Natural killer cell (primary cell): Measurements from ENCODE around the gene BCAS1. TPM values are rescaled to one million over a fixed set of nuclear protein-coding genes. Genes with fewer than 3 reads are reported as not detected.
A peak's percentile ranks its signal among the peaks of the same experiment; 100 is the strongest.

ENCODE experiments used
- ATAC-seq, 3 donors: fragments of 150-1000 bp in 2 of 3; fragments of 200-7000 bp in 1 of 3; cut with Tn5 transposase; 1 replicate in 1 of 3; 2 replicates in 2 of 3; pipeline ENCODE4 v1.10.0; 2021; ENCODE audit warnings: mild to moderate bottlenecking in 2 of 3, moderate library complexity in 2 of 3
- DNase-seq, 2 donors: peaks; one replicate each; pipeline versions ENCODE4 v3.0.0 to v3.0.0-alpha.2; 2013 to 2021; ENCODE audit warnings: mixed read lengths in 1 of 2
- H3K27ac ChIP-seq: one replicate; pipeline ENCODE4 v1.5.1; 2013; ENCODE audit warnings: mild to moderate bottlenecking, low read length
- H3K27me3 ChIP-seq: one replicate; pipeline ENCODE4 v1.6.1; 2013; ENCODE audit warnings: low read length; ENCODE audit not compliant: control insufficient read depth, insufficient read depth
- H3K36me3 ChIP-seq: one replicate; pipeline ENCODE4 v1.6.1; 2013; ENCODE audit warnings: low read length; ENCODE audit not compliant: control insufficient read depth, insufficient read depth
- H3K4me1 ChIP-seq: one replicate; pipeline ENCODE4 v1.6.1; 2013; ENCODE audit warnings: low read length; ENCODE audit not compliant: control insufficient read depth, insufficient read depth
- H3K4me3 ChIP-seq: one replicate; pipeline ENCODE4 v1.5.1; 2013; ENCODE audit warnings: low read length
- H3K9me3 ChIP-seq: one replicate; pipeline ENCODE4 v1.6.1; 2013; ENCODE audit warnings: low read length; ENCODE audit not compliant: control insufficient read depth, insufficient read depth
- H3K27ac Mint-ChIP-seq, 2 donors: one replicate each; pipeline ENCODE4 v1.8.0; 2022; ENCODE audit warnings: mild to moderate bottlenecking in 2 of 2, mixed read lengths in 2 of 2, moderate library complexity in 1 of 2
- H3K27me3 Mint-ChIP-seq, 2 donors: one replicate each; pipeline ENCODE4 v1.8.0; 2022; ENCODE audit warnings: low read depth in 2 of 2, mixed read lengths in 2 of 2
- H3K36me3 Mint-ChIP-seq: one replicate; pipeline ENCODE4 v1.8.0; 2022; ENCODE audit warnings: mixed read lengths
- H3K4me1 Mint-ChIP-seq, 2 donors: one replicate each; pipeline ENCODE4 v1.8.0; 2022; ENCODE audit warnings: mixed read lengths in 2 of 2
- H3K4me3 Mint-ChIP-seq: one replicate; pipeline ENCODE4 v1.8.0; 2022; ENCODE audit warnings: mild to moderate bottlenecking, moderate library complexity, mixed read lengths
- H3K9me3 Mint-ChIP-seq, 2 donors: one replicate each; pipeline ENCODE4 v1.8.0; 2022; ENCODE audit warnings: mixed read lengths in 2 of 2
- WGBS: methylation state at CpG from one replicate; pipeline ENCODE4 v1.1.7; 2013; ENCODE audit warnings: missing lambda C conversion rate; ENCODE audit not compliant: insufficient coverage; 5-methylcytosine and 5-hydroxymethylcytosine counted together
- intact Hi-C: fragments of 100-400 bp; cut with micrococcal nuclease; formaldehyde crosslinking; loops from one replicate; pipeline ENCODE4 v1.14.2; 2022
- total RNA-seq, 4 donors: library from RNA; stranded (reverse); fragments of 120-200 nt in 1 of 4; gene quantifications; one replicate each; pipeline versions ENCODE4 v1.2.3 to v1.2.4, GENCODE V29; 2013 to 2022
- TF ChIP-seq, protein P1 (sequence below): fragments of 200-600 bp; IDR thresholded peaks from one replicate; pipeline ENCODE4 v1.8.0; 2022; ENCODE audit warnings: antibody characterized with exemption

BCAS1 gene
- total RNA-seq, 3 donors from 2014 or later (not counting 1 experiment from before 2014, with no cell fraction given): 0.31 to 1.2 (median 0.68) TPM

DNA sequence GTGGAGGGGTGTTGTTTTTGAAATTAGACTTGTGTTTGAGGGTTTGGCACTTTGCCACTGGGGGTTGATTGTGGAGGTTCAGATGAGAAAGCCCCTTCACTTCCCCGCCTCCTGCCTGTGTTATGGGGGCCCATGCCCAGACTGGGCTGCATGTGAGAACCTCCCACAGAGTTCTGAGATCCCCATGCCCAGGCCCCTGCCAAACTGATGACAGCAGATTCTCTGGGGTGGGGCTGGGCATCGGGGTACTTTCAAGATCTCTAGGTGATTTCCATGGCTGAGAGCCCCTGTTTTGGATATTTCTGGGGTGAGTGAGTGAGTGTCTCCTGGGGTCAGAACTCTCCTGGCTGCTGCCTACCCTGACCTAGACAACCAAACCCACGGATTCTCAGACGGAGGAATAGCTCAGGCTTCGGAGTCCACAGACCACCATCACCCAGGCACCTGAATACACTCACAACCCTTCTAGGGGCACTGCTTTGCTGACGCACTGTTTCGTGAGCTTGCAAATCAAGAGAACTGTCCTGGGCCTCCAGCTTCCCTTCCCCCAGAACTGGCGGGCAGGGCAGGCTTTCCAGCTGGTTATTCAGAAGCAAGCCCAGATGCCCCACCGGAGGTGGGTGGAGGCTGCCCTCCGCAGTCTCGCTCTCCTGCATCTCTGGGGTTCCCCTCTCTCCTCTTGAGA is 6.3 kb downstream of the BCAS1 start:
- Histone ChIP-seq H3K9me3 (no peaks in the 10 kb centered on the region), H3K4me3 (no peak overlapping the region), H3K27me3 (no peaks in the 10 kb centered on the region), H3K36me3 (no peaks in the 10 kb centered on the region), H3K4me1 (peaks cover 15% of the 10 kb centered on the region), H3K27ac (peak overlapping the region; percentile 32)
- Mint-ChIP-seq H3K27ac (peak overlapping the region; percentile 73 to 84), H3K27me3 (no peaks in the 10 kb centered on the region), H3K36me3 (no peaks in the 10 kb centered on the region), H3K9me3 (no peaks in the 10 kb centered on the region), H3K4me1 (peaks cover 16 to 20% of the 10 kb centered on the region in 2 donors), H3K4me3 (peak overlapping the region; percentile 56)
- ATAC-seq (peak; percentile 81 to 92 (median 88)), DNase-seq (peak; percentile 21 to 79)
- 24% methylated on average over 11 of the region's 11 CpGs for WGBS
- TF ChIP-seq, protein P1, sequence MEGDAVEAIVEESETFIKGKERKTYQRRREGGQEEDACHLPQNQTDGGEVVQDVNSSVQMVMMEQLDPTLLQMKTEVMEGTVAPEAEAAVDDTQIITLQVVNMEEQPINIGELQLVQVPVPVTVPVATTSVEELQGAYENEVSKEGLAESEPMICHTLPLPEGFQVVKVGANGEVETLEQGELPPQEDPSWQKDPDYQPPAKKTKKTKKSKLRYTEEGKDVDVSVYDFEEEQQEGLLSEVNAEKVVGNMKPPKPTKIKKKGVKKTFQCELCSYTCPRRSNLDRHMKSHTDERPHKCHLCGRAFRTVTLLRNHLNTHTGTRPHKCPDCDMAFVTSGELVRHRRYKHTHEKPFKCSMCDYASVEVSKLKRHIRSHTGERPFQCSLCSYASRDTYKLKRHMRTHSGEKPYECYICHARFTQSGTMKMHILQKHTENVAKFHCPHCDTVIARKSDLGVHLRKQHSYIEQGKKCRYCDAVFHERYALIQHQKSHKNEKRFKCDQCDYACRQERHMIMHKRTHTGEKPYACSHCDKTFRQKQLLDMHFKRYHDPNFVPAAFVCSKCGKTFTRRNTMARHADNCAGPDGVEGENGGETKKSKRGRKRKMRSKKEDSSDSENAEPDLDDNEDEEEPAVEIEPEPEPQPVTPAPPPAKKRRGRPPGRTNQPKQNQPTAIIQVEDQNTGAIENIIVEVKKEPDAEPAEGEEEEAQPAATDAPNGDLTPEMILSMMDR: no peak
- intact Hi-C loops: loop anchor here (10.0 kb wide), 1 partner anchor 489 kb away; no protein-coding TSS in a partner anchor

DNA sequence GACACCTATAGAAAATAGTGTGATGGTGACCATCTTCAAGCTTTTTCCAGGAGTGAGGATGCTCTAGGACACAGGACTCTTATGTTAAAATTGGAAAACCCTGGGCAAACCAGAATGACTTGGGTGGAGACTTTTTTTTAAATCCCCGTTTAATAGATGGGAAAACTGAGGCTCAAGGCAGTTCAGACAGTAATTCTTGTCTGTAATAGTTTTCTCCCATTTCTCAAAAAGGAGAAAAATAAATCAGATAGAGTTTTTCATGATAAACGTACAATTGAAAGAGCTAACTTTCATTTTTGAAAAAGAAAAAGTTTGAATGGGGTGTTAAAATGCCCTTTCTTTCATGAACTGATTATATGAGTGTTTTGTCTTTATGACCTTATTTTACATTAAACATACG is 6.8 kb downstream of the BCAS1 start:
- intact Hi-C loops: loop anchor here (10.0 kb wide), 1 partner anchor 489 kb away; no protein-coding TSS in a partner anchor
- H3K4me1 Mint-ChIP-seq: peaks cover 16 to 20% of the 10 kb centered on the region in 2 donors
- TF ChIP-seq, protein P1: no peak
- peak overlapping the region; percentile 32 for H3K27ac ChIP-seq
- H3K36me3 ChIP-seq: no peaks in the 10 kb centered on the region
- ATAC-seq (no peak), DNase-seq (no peak)
- H3K27me3 ChIP-seq: no peaks in the 10 kb centered on the region
- no peaks in the 10 kb centered on the region for H3K36me3 Mint-ChIP-seq
- H3K27me3 Mint-ChIP-seq: no peaks in the 10 kb centered on the region
- H3K4me3 ChIP-seq: no peak overlapping the region
- peak overlapping the region; percentile 56 for H3K4me3 Mint-ChIP-seq
- 43% methylated on average over 2 of the region's 3 CpGs for WGBS
- peak overlapping the region; percentile 73 to 84 for H3K27ac Mint-ChIP-seq
- no peaks in the 10 kb centered on the region for H3K9me3 Mint-ChIP-seq
- H3K4me1 ChIP-seq: peaks cover 15% of the 10 kb centered on the region
- no peaks in the 10 kb centered on the region for H3K9me3 ChIP-seq

DNA sequence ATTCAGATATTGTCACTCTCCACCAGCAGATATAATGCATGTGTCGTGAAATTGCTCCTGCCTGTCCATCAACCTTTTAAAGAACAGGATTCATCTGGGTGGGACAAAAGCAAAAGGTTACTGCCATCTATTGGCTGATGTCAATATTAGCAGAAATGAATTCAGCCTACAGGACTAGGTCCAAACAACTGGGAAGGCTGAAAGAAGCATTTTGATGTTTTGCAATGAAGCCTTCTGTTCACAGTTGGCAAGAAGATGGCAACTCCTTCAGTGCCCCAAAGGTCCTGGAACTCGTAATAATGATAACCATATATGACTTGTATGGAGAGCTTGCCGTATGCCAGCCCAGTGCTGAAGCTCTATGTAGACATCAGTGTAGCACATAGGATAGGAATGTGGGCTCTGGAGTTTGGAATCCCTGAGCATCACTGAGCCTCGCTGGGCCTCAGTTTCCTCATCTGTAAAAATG is 7.5 kb downstream of the BCAS1 start:
- Histone ChIP-seq H3K4me3 (no peak overlapping the region), H3K27me3 (no peaks in the 10 kb centered on the region), H3K9me3 (no peaks in the 10 kb centered on the region), H3K27ac (no peak overlapping the region), H3K4me1 (peaks cover 15% of the 10 kb centered on the region), H3K36me3 (no peaks in the 10 kb centered on the region)
- no peak overlapping the region for H3K27ac Mint-ChIP-seq
- ATAC-seq (no peak), DNase-seq (peak in 1 of 2 donors; percentile 60)
- H3K36me3 Mint-ChIP-seq: no peaks in the 10 kb centered on the region
- no peaks in the 10 kb centered on the region for H3K27me3 Mint-ChIP-seq
- intact Hi-C loops: loop anchor here (1.0 to 10.0 kb wide), 3 partner anchors 488 to 905 kb away; no protein-coding TSS in a partner anchor
- TF ChIP-seq, protein P1: peak; percentile 48
- no peak overlapping the region for H3K4me3 Mint-ChIP-seq
- 57% methylated on average over 4 of the region's 4 CpGs for WGBS
- no peaks in the 10 kb centered on the region for H3K9me3 Mint-ChIP-seq
- H3K4me1 Mint-ChIP-seq: peaks cover 16 to 20% of the 10 kb centered on the region in 2 donors
